OCI-LY1 (cell line): ENCODE results near the gene DNAAF2.

Source experiments
- EZH2 ChIP-seq: fragments of 200-600 bp; sonication (generic), shearing (Covaris generic); IDR thresholded peaks from 2 replicates; pipeline ENCODE4 v1.8.0; 2017; ENCODE audit warnings: borderline replicate concordance, mixed run types, mild to moderate bottlenecking, antibody characterized with exemption, low read length, moderate library complexity, mixed read lengths
- TF ChIP-seq, protein P1 (sequence below): fragments of 200-600 bp; sonication (generic), shearing (Covaris generic); IDR thresholded peaks from 2 replicates; pipeline ENCODE4 v1.5.1; 2017; ENCODE audit warnings: mild to moderate bottlenecking, antibody characterized with exemption, low read length, moderate library complexity, mixed read lengths

DNA sequence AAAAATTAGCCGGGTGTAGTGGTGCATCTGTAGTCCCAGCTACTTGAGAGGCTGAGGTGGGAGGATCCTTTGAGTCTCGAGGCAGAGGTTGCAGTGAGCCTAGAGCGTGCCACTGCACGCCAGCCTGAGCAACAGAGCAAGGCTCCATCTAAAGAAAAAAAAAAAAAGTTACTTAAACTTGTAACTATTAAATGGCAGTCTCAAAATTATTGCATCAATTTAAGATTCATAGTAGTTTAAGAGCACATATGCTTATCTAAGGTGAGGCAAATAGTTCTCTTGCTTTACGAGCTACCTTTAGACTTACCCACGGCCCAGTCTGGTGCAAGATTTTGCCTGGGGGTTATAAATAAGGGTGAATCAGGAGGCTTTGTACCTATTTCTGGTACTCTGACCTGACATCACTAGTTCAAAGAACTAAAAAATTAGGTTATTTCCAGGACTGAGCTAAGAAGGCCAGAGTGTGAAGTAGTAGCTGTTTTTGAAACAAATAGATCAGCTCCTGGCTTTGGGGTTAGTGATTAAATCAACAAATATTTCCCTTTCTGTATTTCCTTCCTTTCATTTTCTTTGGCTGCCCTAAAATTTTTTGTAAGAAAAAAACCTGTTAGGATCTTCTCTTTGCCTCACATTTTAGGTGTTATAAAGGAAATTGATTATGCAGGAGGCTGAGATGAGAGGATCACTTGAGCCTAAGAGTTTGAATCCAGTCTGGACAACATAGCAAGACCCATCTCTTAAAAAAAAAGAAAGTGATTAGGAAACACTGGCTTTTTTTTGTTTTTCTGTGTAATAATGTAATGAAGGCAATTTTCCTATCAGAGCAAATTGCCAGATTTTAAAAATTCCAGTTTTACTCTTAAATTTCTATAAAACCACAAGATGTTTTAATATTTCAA lies 10.9 kb downstream of the DNAAF2 start:
- TF ChIP-seq, protein P1, sequence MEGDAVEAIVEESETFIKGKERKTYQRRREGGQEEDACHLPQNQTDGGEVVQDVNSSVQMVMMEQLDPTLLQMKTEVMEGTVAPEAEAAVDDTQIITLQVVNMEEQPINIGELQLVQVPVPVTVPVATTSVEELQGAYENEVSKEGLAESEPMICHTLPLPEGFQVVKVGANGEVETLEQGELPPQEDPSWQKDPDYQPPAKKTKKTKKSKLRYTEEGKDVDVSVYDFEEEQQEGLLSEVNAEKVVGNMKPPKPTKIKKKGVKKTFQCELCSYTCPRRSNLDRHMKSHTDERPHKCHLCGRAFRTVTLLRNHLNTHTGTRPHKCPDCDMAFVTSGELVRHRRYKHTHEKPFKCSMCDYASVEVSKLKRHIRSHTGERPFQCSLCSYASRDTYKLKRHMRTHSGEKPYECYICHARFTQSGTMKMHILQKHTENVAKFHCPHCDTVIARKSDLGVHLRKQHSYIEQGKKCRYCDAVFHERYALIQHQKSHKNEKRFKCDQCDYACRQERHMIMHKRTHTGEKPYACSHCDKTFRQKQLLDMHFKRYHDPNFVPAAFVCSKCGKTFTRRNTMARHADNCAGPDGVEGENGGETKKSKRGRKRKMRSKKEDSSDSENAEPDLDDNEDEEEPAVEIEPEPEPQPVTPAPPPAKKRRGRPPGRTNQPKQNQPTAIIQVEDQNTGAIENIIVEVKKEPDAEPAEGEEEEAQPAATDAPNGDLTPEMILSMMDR: no peak
- no peak for TF ChIP-seq EZH2
